GM10266 (cell line): ENCODE data around the gene C8G.

Source experiments
- DNase-seq: peaks from one replicate; pipeline ENCODE4 v3.0.0; 2012; ENCODE audit errors: extremely low spot score
- TF ChIP-seq, protein P1 (sequence below): IDR thresholded peaks from 2 replicates; pipeline ENCODE4 v1.5.1; 2012; ENCODE audit warnings: mild to moderate bottlenecking, low read depth; ENCODE audit not compliant: control insufficient read depth, insufficient read depth; ENCODE audit errors: missing control alignments

Gene C8G

GRCh38 chr9:136961279-136962065 lies 16.4 kb downstream of the C8G start:
- TF ChIP-seq, protein P1, sequence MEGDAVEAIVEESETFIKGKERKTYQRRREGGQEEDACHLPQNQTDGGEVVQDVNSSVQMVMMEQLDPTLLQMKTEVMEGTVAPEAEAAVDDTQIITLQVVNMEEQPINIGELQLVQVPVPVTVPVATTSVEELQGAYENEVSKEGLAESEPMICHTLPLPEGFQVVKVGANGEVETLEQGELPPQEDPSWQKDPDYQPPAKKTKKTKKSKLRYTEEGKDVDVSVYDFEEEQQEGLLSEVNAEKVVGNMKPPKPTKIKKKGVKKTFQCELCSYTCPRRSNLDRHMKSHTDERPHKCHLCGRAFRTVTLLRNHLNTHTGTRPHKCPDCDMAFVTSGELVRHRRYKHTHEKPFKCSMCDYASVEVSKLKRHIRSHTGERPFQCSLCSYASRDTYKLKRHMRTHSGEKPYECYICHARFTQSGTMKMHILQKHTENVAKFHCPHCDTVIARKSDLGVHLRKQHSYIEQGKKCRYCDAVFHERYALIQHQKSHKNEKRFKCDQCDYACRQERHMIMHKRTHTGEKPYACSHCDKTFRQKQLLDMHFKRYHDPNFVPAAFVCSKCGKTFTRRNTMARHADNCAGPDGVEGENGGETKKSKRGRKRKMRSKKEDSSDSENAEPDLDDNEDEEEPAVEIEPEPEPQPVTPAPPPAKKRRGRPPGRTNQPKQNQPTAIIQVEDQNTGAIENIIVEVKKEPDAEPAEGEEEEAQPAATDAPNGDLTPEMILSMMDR, result no peak

GRCh38 chr9:136962163-136962562 lies 17.1 kb downstream of the C8G start:
- TF ChIP-seq, protein P1, result no peak
- DNase-seq, result no peak

More at GRCh38 chr9:136961279-136962065, 16.4 kb downstream of the C8G start:
- DNase-seq, result no peak

DNA sequence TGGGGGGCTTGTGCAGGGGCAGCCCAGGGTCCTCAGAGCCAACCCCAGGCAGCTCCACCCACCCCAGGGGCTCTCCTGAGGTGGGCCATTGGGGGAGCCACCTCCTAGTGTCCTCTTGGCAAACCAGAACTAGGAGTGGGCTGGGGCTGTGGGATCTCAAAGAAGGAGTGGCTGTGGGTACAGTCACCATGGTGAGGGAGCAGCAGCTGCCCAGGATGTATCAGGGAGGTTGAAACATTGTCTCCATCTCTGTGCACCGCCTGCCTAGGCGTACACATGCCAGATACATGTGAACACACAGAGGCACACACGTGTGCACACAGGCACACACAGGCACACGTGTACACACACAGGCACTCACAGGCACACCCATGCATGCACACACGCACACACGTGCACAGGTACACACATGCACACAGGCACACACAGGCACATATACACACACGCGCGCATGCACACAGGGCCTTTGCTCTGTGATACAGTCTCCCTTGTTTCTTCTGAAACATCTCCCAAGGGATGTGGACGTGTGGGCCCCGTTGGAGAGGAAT lies 17.7 kb downstream of the C8G start:
- DNase-seq, result no peak
- TF ChIP-seq, protein P1, result no peak

DNA sequence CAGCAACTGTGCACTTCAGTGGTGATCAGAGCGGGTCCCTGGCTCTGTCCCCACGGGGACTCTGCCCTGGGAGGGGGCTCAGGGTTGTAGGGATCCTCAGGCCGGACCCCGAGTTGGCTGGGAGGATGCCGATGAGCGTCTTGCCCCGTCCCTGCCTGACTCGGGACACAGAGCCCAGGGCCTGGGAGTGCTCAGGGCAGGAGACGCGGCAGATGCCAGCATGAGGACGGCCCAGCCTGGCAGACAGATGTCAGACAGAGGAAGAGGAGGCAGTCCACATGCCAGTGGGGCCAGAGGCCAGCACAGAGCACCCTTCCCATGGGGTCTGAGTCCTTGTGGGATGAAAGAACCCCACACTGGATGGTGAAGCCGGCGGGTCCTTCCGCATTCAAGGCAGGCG lies 18.3 kb downstream of the C8G start:
- no peak for DNase-seq
- TF ChIP-seq, protein P1, result no peak

GRCh38 chr9:136963751-136964150 lies 18.7 kb downstream of the C8G start:
- TF ChIP-seq, protein P1, result no peak
- DNase-seq, result no peak

DNA sequence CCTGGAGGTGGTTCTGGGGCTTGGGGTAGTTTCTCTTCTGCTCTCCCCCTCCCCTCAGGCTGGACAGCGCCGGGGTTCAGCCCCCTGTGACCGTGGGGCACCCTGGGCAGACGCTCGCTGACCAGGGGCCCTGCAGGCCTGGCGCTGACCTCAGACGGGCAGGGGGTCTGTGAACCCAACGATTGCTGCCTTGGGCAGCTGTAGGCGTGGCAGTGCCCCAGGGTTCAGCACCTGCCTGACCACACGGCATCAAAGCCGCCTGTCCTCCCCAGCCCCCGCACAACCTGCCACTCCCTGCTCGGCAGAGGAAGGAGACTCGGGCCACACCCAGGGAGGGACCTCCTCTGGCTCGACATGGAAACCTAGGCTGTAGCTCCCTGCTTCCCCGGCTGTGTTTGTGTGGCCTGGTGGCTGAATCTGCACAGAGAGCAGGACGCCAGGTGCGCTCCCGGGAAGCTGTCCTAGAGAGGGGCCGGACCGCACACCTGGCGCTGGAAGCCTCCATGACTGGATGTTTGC lies 19.2 kb downstream of the C8G start:
- no peak for DNase-seq
- TF ChIP-seq, protein P1, result no peak
